ENCODE results near the gene TRIO.

The TRIO gene

GRCh38 chr5:14123974-14124482 lies 19.1 kb upstream of the TRIO start:
- Histone ChIP-seq H3K27me3 (replicated peaks) (no peaks in the 10 kb centered on the region), H3K27ac (no peak overlapping the region), H3K36me3 (replicated peaks) (no peaks in the 10 kb centered on the region), H3K4me3 (ENCODE audit: low read depth, low read length) (no peak overlapping the region)
- in situ Hi-C loops (cut with HindIII; ENCODE audit: low pct_ligation_motif_present, low sequenced_read_pairs): no loop called here
- TF ChIP-seq CTCF (IDR thresholded peaks at IDR 0.05; ENCODE audit: low read depth, low read length, missing control alignments): no peak
- no peak for DNase-seq

- DNase-seq: no peak
- no peaks in the 10 kb centered on the region for H3K27me3 ChIP-seq (replicated peaks)
- in situ Hi-C loops (cut with HindIII; ENCODE audit: low pct_ligation_motif_present, low sequenced_read_pairs): no loop called here
These were observed 17.9 kb upstream of the TRIO start for GRCh38 chr5:14125262-14125661.

GRCh38 chr5:14127587-14127986 lies 15.6 kb upstream of the TRIO start:
- DNase-seq: no peak
- H3K36me3 ChIP-seq (replicated peaks): no peaks in the 10 kb centered on the region
- in situ Hi-C loops (cut with HindIII; ENCODE audit: low pct_ligation_motif_present, low sequenced_read_pairs): no loop called here
- TF ChIP-seq CTCF (IDR thresholded peaks at IDR 0.05; ENCODE audit: low read depth, low read length, missing control alignments): no peak
- no peaks in the 10 kb centered on the region for H3K27me3 ChIP-seq (replicated peaks)
- H3K27ac ChIP-seq: no peak overlapping the region
- H3K4me3 ChIP-seq (ENCODE audit: low read depth, low read length): no peak overlapping the region

More at GRCh38 chr5:14125262-14125661, 17.9 kb upstream of the TRIO start:
- H3K4me3 ChIP-seq (ENCODE audit: low read depth, low read length): no peak overlapping the region
- H3K27ac ChIP-seq: no peak overlapping the region
- no peaks in the 10 kb centered on the region for H3K36me3 ChIP-seq (replicated peaks)
- no peak for TF ChIP-seq CTCF (IDR thresholded peaks at IDR 0.05; ENCODE audit: low read depth, low read length, missing control alignments)

- in situ Hi-C loops (cut with HindIII; ENCODE audit: low pct_ligation_motif_present, low sequenced_read_pairs): no loop called here
- Histone ChIP-seq H3K27ac (no peak overlapping the region), H3K36me3 (replicated peaks) (no peaks in the 10 kb centered on the region), H3K27me3 (replicated peaks) (no peaks in the 10 kb centered on the region), H3K4me3 (ENCODE audit: low read depth, low read length) (no peak overlapping the region)
- no peak for TF ChIP-seq CTCF (IDR thresholded peaks at IDR 0.05; ENCODE audit: low read depth, low read length, missing control alignments)
- no peak for DNase-seq
These were observed 15.1 kb upstream of the TRIO start for GRCh38 chr5:14128079-14128478.

- no peak for DNase-seq
- Histone ChIP-seq H3K27me3 (replicated peaks) (no peaks in the 10 kb centered on the region), H3K4me3 (ENCODE audit: low read depth, low read length) (no peak overlapping the region), H3K36me3 (replicated peaks) (no peaks in the 10 kb centered on the region), H3K27ac (no peak overlapping the region)
- TF ChIP-seq CTCF (IDR thresholded peaks at IDR 0.05; ENCODE audit: low read depth, low read length, missing control alignments): no peak
- in situ Hi-C loops (cut with HindIII; ENCODE audit: low pct_ligation_motif_present, low sequenced_read_pairs): no loop called here
These were observed 14.0 kb upstream of the TRIO start for GRCh38 chr5:14129123-14129522.

- H3K4me3 ChIP-seq (ENCODE audit: low read depth, low read length): no peak overlapping the region
- no peak for TF ChIP-seq CTCF (IDR thresholded peaks at IDR 0.05; ENCODE audit: low read depth, low read length, missing control alignments)
- H3K27me3 ChIP-seq (replicated peaks): no peaks in the 10 kb centered on the region
- no peak for DNase-seq
- in situ Hi-C loops (cut with HindIII; ENCODE audit: low pct_ligation_motif_present, low sequenced_read_pairs): no loop called here
- H3K36me3 ChIP-seq (replicated peaks): no peaks in the 10 kb centered on the region
- no peak overlapping the region for H3K27ac ChIP-seq
These were observed 11.2 kb upstream of the TRIO start for GRCh38 chr5:14131855-14132503.
